ENCODE data around the gene ZWILCH.

Gene ZWILCH

GRCh38 chr15:66477011-66477410, 28.1 kb upstream of the ZWILCH start:
- Mint-ChIP-seq H3K4me3 (no peak overlapping the region), H3K27ac (no peak overlapping the region), H3K36me3 (ENCODE audit: low read depth) (peaks cover 27% of the 10 kb centered on the region), H3K4me1 (ENCODE audit: low read depth) (peaks cover 31% of the 10 kb centered on the region), H3K9me3 (no peaks in the 10 kb centered on the region), H3K27me3 (ENCODE audit: low read depth) (no peaks in the 10 kb centered on the region)
- DNase-seq (ENCODE audit: low spot score) = no peak

- H3K4me3 Mint-ChIP-seq = no peak overlapping the region
- H3K4me1 Mint-ChIP-seq (ENCODE audit: low read depth) = peaks cover 13% of the 10 kb centered on the region
- DNase-seq (ENCODE audit: low spot score) = no peak
- peaks cover 39% of the 10 kb centered on the region for H3K36me3 Mint-ChIP-seq (ENCODE audit: low read depth)
- no peaks in the 10 kb centered on the region for H3K27me3 Mint-ChIP-seq (ENCODE audit: low read depth)
- no peak overlapping the region for H3K27ac Mint-ChIP-seq
- no peaks in the 10 kb centered on the region for H3K9me3 Mint-ChIP-seq
Observed at GRCh38 chr15:66480267-66480666, 24.9 kb upstream of the ZWILCH start.

- Mint-ChIP-seq H3K27ac (no peak overlapping the region), H3K27me3 (ENCODE audit: low read depth) (no peaks in the 10 kb centered on the region)
Observed at GRCh38 chr15:66481107-66481856, 23.8 kb upstream of the ZWILCH start.

DNA sequence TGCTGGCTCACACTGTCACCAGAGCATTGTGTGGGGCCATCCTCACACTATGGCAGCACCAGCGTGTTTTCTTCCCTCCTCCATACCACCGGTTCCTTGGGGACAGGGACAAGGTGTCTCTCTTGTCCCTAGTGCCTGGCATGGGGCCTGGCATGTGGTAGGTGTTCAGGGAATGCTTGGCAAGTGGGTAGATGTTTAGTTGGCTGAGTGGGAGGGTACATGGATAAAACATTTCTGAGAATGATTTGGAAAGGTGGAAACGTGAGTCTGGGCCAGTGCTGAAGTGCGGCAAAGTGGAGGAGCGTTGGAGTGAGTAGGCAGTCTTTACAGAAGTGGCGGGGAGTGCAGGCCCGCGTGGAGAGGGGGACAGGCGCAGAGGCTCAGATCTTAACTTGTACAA, 22.6 kb upstream of the ZWILCH start:
- Mint-ChIP-seq H3K27ac (no peak overlapping the region), H3K9me3 (no peaks in the 10 kb centered on the region), H3K36me3 (ENCODE audit: low read depth) (peaks cover 44% of the 10 kb centered on the region), H3K4me3 (no peak overlapping the region), H3K27me3 (ENCODE audit: low read depth) (no peaks in the 10 kb centered on the region), H3K4me1 (ENCODE audit: low read depth) (peaks cover 4% of the 10 kb centered on the region)
- DNase-seq (ENCODE audit: low spot score) = no peak

More at GRCh38 chr15:66481107-66481856, 23.8 kb upstream of the ZWILCH start:
- Mint-ChIP-seq H3K9me3 (no peaks in the 10 kb centered on the region), H3K4me1 (ENCODE audit: low read depth) (peaks cover 7% of the 10 kb centered on the region), H3K36me3 (ENCODE audit: low read depth) (peaks cover 39% of the 10 kb centered on the region), H3K4me3 (no peak overlapping the region)
- DNase-seq (ENCODE audit: low spot score) = no peak

- H3K27ac Mint-ChIP-seq = peak overlapping the region; percentile 21
- H3K36me3 Mint-ChIP-seq (ENCODE audit: low read depth) = peaks cover 49% of the 10 kb centered on the region
- H3K9me3 Mint-ChIP-seq = no peaks in the 10 kb centered on the region
- peaks cover 4% of the 10 kb centered on the region for H3K4me1 Mint-ChIP-seq (ENCODE audit: low read depth)
- DNase-seq (ENCODE audit: low spot score) = no peak
- no peaks in the 10 kb centered on the region for H3K27me3 Mint-ChIP-seq (ENCODE audit: low read depth)
- H3K4me3 Mint-ChIP-seq = no peak overlapping the region
Observed at GRCh38 chr15:66483131-66483566, 22.0 kb upstream of the ZWILCH start.

GRCh38 chr15:66484539-66485112, 20.5 kb upstream of the ZWILCH start:
- Mint-ChIP-seq H3K27ac (peak overlapping the region; percentile 71), H3K27me3 (ENCODE audit: low read depth) (no peaks in the 10 kb centered on the region), H3K36me3 (ENCODE audit: low read depth) (peaks cover 51% of the 10 kb centered on the region)

DNA sequence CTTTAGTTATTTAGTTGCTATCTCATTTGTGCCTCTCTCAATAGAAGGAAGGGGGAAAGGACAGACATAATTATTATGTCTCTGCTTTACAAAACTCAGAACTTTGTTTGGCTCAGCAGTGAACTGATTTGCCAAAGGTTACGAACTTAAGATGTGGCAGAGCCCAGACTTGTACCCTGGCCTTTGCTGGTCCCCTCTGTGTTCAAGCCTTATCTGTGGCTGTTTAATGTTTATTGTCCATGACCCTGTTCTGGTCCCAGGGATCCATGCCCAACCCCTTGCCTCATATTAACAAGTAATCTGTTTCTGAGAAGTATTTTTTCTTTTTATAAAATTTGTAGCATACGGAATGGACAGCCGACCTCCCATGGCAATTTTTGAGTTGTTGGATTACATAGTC, 18.2 kb upstream of the ZWILCH start:
- H3K36me3 Mint-ChIP-seq (ENCODE audit: low read depth) = peaks cover 56% of the 10 kb centered on the region

More at GRCh38 chr15:66484539-66485112, 20.5 kb upstream of the ZWILCH start:
- Mint-ChIP-seq H3K4me1 (ENCODE audit: low read depth) (peaks cover under 1% of the 10 kb centered on the region), H3K9me3 (no peaks in the 10 kb centered on the region), H3K4me3 (no peak overlapping the region)
- no peak for DNase-seq (ENCODE audit: low spot score)

DNA sequence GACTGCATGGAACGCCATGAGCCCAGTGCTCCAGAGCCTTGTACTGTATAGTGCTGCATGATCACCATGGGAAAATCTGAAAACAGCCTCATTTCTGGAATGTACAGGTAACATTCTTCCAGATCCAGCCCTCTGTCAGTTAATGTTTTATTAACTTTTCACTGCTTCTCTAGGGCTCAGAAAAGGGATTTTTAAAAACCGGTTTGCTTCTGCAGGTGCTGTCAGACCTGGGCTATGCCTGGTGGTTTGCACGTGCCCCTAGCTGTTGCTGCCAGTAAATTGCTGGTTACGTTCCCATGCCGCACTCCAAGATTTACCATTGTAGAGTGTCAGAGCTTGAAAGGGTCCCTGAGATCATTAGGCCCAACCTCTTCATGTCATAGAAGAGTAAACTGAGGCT, 16.6 kb upstream of the ZWILCH start:
- no peaks in the 10 kb centered on the region for H3K9me3 Mint-ChIP-seq
- no peaks in the 10 kb centered on the region for H3K27me3 Mint-ChIP-seq (ENCODE audit: low read depth)
- no peak for DNase-seq (ENCODE audit: low spot score)
- no peak overlapping the region for H3K4me3 Mint-ChIP-seq
- peaks cover 7% of the 10 kb centered on the region for H3K4me1 Mint-ChIP-seq (ENCODE audit: low read depth)
- peaks cover 53% of the 10 kb centered on the region for H3K36me3 Mint-ChIP-seq (ENCODE audit: low read depth)
- no peak overlapping the region for H3K27ac Mint-ChIP-seq

More for the DNA sequence above, 18.2 kb upstream of the ZWILCH start:
- H3K4me1 Mint-ChIP-seq (ENCODE audit: low read depth) = peaks cover 7% of the 10 kb centered on the region
- no peaks in the 10 kb centered on the region for H3K9me3 Mint-ChIP-seq
- no peak overlapping the region for H3K27ac Mint-ChIP-seq
- no peak overlapping the region for H3K4me3 Mint-ChIP-seq
- no peak for DNase-seq (ENCODE audit: low spot score)
- H3K27me3 Mint-ChIP-seq (ENCODE audit: low read depth) = no peaks in the 10 kb centered on the region

GRCh38 chr15:66489179-66489791, 15.8 kb upstream of the ZWILCH start:
- peaks cover 9% of the 10 kb centered on the region for H3K4me1 Mint-ChIP-seq (ENCODE audit: low read depth)
- peaks cover 56% of the 10 kb centered on the region for H3K36me3 Mint-ChIP-seq (ENCODE audit: low read depth)
- H3K27ac Mint-ChIP-seq = no peak overlapping the region
- no peak overlapping the region for H3K4me3 Mint-ChIP-seq
- no peak for DNase-seq (ENCODE audit: low spot score)
- H3K9me3 Mint-ChIP-seq = no peaks in the 10 kb centered on the region
- H3K27me3 Mint-ChIP-seq (ENCODE audit: low read depth) = no peaks in the 10 kb centered on the region

- H3K9me3 Mint-ChIP-seq = no peaks in the 10 kb centered on the region
- no peak overlapping the region for H3K27ac Mint-ChIP-seq
- H3K27me3 Mint-ChIP-seq (ENCODE audit: low read depth) = no peaks in the 10 kb centered on the region
- no peak for DNase-seq (ENCODE audit: low spot score)
- H3K4me3 Mint-ChIP-seq = no peak overlapping the region
- peaks cover 54% of the 10 kb centered on the region for H3K36me3 Mint-ChIP-seq (ENCODE audit: low read depth)
- H3K4me1 Mint-ChIP-seq (ENCODE audit: low read depth) = peaks cover 18% of the 10 kb centered on the region
Observed at GRCh38 chr15:66491846-66492245, 13.3 kb upstream of the ZWILCH start.

DNA sequence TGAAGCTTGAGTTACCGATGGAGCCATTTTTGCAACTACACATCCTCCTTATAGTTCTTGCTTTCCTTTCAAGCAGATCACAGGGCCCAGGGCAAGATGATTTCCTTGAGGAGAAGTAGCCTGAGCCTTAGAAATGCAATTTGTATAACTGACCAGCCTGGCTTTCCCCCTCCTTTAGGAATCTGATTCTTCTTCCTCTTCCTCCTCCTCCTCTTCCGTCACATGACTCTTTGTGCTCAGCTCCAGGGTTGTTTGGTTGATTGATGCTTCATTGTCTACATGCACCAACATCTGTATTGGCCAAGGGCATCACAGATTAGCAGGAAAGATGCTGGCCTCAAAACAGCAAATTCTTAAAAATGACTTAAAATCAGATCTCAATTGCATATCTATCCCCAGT, 10.9 kb upstream of the ZWILCH start:
- DNase-seq (ENCODE audit: low spot score) = no peak
- no peak overlapping the region for H3K27ac Mint-ChIP-seq
- peaks cover 27% of the 10 kb centered on the region for H3K4me1 Mint-ChIP-seq (ENCODE audit: low read depth)
- H3K4me3 Mint-ChIP-seq = no peak overlapping the region
- peaks cover 70% of the 10 kb centered on the region for H3K36me3 Mint-ChIP-seq (ENCODE audit: low read depth)
- no peaks in the 10 kb centered on the region for H3K27me3 Mint-ChIP-seq (ENCODE audit: low read depth)
- no peaks in the 10 kb centered on the region for H3K9me3 Mint-ChIP-seq

DNA sequence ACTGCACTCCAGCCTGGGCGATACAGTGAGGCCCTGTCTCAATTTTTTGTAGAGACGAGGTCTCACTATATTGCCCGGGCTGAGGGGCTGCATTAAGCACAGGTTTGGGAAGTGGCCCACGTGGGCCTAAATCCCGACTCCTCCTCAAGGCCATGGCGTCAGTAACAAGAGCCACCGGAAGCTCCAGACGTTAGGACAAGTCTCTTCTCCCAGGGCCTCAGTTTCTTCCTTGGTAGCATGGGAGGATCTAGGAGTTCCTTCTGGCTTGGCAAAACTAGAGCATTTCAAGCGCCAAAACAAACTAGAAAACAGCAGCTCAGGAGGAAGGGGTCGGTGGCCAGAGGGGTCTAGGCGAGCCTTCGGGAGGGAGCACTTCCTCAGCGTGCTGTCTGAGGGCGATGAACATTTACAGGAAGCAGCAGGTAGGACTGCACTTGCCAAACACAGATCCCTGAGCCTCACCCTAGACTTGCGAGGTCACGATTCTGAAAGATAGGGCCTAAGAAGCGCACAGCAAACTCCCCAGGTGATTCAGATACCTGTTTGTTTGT, 8.1 kb upstream of the ZWILCH start:
- no peak for DNase-seq (ENCODE audit: low spot score)
- Mint-ChIP-seq H3K9me3 (no peaks in the 10 kb centered on the region), H3K4me1 (ENCODE audit: low read depth) (peaks cover 28% of the 10 kb centered on the region), H3K4me3 (peak overlapping the region; percentile 98), H3K27ac (peak overlapping the region; percentile 96), H3K27me3 (ENCODE audit: low read depth) (no peaks in the 10 kb centered on the region), H3K36me3 (ENCODE audit: low read depth) (peaks cover 77% of the 10 kb centered on the region)

DNA sequence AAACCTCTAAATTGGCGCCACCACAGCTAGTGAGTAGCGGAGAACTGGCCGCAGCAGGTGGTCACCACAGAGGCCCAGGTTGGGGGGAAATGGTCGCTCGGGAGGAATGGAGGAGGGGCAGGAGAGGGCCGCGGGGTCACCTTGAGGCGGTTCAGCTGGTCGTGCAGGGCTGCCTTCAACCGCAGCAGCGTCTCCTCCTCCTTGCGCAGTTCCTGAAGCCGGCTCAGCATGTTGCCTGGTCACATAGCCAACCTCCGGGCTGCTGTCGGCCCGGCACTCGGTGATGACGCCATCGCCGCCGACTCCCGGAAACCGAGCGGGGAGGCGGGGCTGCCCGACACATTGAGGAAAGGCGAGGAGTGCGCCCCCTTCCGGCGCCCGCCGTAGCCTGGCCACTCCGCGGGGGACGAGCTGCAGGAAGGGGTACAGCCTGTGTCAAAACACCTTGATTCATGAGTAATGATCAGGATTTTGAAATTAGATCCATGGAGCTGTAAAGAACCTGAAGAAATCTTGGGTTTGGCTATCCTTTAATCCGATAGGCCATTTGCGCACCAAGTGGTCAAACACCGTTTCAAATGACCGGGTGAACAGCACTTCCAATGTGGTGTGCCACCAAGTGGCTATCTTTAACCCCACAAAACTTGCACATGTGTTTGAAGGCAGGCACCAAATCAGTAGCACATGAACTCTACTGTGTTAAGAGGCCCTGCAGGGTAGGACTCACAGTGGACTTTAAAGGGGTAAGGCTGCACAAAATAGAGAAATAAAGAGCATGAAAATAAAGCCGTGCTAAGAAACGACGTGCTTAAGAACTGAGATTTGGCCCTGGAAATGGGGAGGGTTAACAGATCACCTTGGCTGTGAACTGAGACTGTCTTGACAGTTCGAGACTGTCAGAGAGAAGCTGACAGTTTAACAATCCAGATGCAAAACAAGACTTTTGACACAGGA, 7.3 kb upstream of the ZWILCH start, which contains the start of gene SNAPC5:
Gene SNAPC5, minus strand, starts transcription at position 261 of the 954 bp plus-strand sequence. Its CDS starts 31 bp downstream, at position 230.
- Mint-ChIP-seq H3K4me3 (peak within 1 kb of the TSS; percentile 98), H3K9me3 (no peaks in the 10 kb centered on the region), H3K27me3 (ENCODE audit: low read depth) (no peaks in the 10 kb centered on the region), H3K36me3 (ENCODE audit: low read depth) (peaks cover 79% of the 10 kb centered on the region), H3K4me1 (ENCODE audit: low read depth) (peaks cover 30% of the 10 kb centered on the region), H3K27ac (peak within 1 kb of the TSS; percentile 96)
- DNase-seq (ENCODE audit: low spot score) = peak; percentile 98

All from T-helper 2 cell treated with Interferon-gamma antibody and Interleukin-4, amounts not matched to agents 5 μg/mL and 100 μg/mL, for 36 hours (primary cell).